ENCODE results near the gene ARHGEF16. TPM values are rescaled to one million over a fixed set of nuclear protein-coding genes. Genes with fewer than 3 reads are reported as not detected.

Gene ARHGEF16
- total RNA-seq, 1 donor from 2014 or later = 7.6 TPM

- DNase-seq = no peak
Measured at GRCh38 chr1:3502641-3503524, 48.4 kb downstream of the ARHGEF16 start.

- no peak for DNase-seq
Measured at GRCh38 chr1:3503525-3503886, 49.0 kb downstream of the ARHGEF16 start.

- no peak for DNase-seq
Measured at GRCh38 chr1:3504151-3504821, 49.8 kb downstream of the ARHGEF16 start.

GRCh38 chr1:3504822-3505153, 50.3 kb downstream of the ARHGEF16 start:
- DNase-seq = no peak

GRCh38 chr1:3505161-3505560, 50.7 kb downstream of the ARHGEF16 start:
- DNase-seq = no peak

GRCh38 chr1:3506041-3506440, 51.6 kb downstream of the ARHGEF16 start:
- DNase-seq = no peak

- no peak for DNase-seq
Measured at GRCh38 chr1:3506943-3507342, 52.5 kb downstream of the ARHGEF16 start.

- DNase-seq = no peak
Measured at GRCh38 chr1:3507636-3508275, 53.3 kb downstream of the ARHGEF16 start.

- DNase-seq = no peak
Measured at GRCh38 chr1:3508757-3509415, 54.4 kb downstream of the ARHGEF16 start.

GRCh38 chr1:3509721-3510120, 55.3 kb downstream of the ARHGEF16 start:
- DNase-seq = no peak

- DNase-seq = no peak
Measured at GRCh38 chr1:3510136-3510955, 55.9 kb downstream of the ARHGEF16 start.

- DNase-seq = no peak
Measured at GRCh38 chr1:3510956-3511250, 56.4 kb downstream of the ARHGEF16 start.

GRCh38 chr1:3511306-3511705, 56.8 kb downstream of the ARHGEF16 start:
- DNase-seq = no peak

- DNase-seq = no peak
Measured at GRCh38 chr1:3511856-3512255, 57.4 kb downstream of the ARHGEF16 start.

- DNase-seq = no peak
Measured at GRCh38 chr1:3514404-3514803, 59.9 kb downstream of the ARHGEF16 start.

GRCh38 chr1:3515272-3515671, 60.8 kb downstream of the ARHGEF16 start:
- DNase-seq = no peak

GRCh38 chr1:3515774-3516480, 61.5 kb downstream of the ARHGEF16 start:
- no peak for DNase-seq

- DNase-seq = no peak
Measured at GRCh38 chr1:3516481-3516869, 62.0 kb downstream of the ARHGEF16 start.

GRCh38 chr1:3516911-3517675, 62.6 kb downstream of the ARHGEF16 start:
- no peak for DNase-seq

GRCh38 chr1:3518256-3518655, 63.8 kb downstream of the ARHGEF16 start:
- no peak for DNase-seq

GRCh38 chr1:3518756-3519155, 64.3 kb downstream of the ARHGEF16 start:
- no peak for DNase-seq
